22Rv1 (cell line): ENCODE measurements around the gene SEMA7A.

Experiments used
- CTCF ChIP-seq: fragments of 450-650 bp; IDR thresholded peaks from 2 replicates; pipeline ENCODE4 v1.5.1; 2017; ENCODE audit warnings: mild to moderate bottlenecking
- ZFX ChIP-seq: fragments of 450-650 bp; IDR thresholded peaks from 2 replicates; pipeline ENCODE4 v1.6.1; 2017; ENCODE audit warnings: antibody characterized with exemption, borderline replicate concordance

DNA sequence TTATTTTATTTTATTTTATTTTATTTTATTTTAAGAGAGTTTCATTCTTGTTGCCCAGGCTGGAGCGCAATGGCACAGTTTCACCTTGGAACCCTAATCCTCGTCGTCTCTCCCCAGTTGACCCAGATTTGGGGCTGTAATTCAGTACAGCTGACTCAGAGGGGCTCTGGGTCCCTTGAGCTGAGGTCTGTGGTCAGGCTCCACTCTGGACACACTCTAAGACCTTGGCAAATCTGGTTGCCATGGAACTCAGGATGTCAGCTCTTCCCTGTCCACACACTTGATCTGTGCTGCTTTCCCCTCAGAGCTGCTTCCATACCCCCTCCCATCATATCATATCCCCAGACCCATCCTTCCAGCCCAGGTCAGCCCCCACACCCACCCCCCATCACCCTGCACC lies 65.6 kb downstream of the SEMA7A start:
- TF ChIP-seq CTCF (no peak), ZFX (no peak)
